IMR-90 (cell line): ENCODE data around the gene CERS1.

Experiments
- BHLHE40 ChIP-seq: fragments of 150-350 bp; IDR thresholded peaks from 2 replicates; pipeline ENCODE4 v1.6.1; 2016; ENCODE audit warnings: mild to moderate bottlenecking, low read depth, low read length
- CEBPB ChIP-seq: IDR thresholded peaks from 2 replicates; pipeline ENCODE4 v1.6.1; 2012; ENCODE audit warnings: low read depth, low read length, improper control_type of control experiment
- CHD1 ChIP-seq: IDR thresholded peaks from 2 replicates; pipeline ENCODE4 v1.6.1; 2012; ENCODE audit warnings: low read depth, low read length, improper control_type of control experiment
- CTCF ChIP-seq: conservative IDR thresholded peaks from 2 replicates; pipeline ENCODE4 v1.5.1; 2012; ENCODE audit warnings: mild to moderate bottlenecking, low read depth, low read length, improper control_type of control experiment
- FOS ChIP-seq: fragments of 150-350 bp; IDR thresholded peaks from 2 replicates; pipeline ENCODE4 v1.6.1; 2016; ENCODE audit warnings: low read depth, low read length
- MAFK ChIP-seq: IDR thresholded peaks from 2 replicates; pipeline ENCODE4 v1.6.1; 2012; ENCODE audit warnings: low read depth, low read length, improper control_type of control experiment
- MXI1 ChIP-seq: IDR thresholded peaks from 2 replicates; pipeline ENCODE4 v1.6.1; 2012; ENCODE audit warnings: low read depth, mild to moderate bottlenecking, low read length, moderate library complexity, borderline replicate concordance
- POLR2A ChIP-seq: IDR thresholded peaks from 2 replicates; pipeline ENCODE4 v1.6.1; 2012; ENCODE audit warnings: mild to moderate bottlenecking, low read depth, low read length
- RAD21 ChIP-seq: IDR thresholded peaks from 2 replicates; pipeline ENCODE4 v1.6.1; 2012; ENCODE audit warnings: low read length, improper control_type of control experiment
- RCOR1 ChIP-seq: IDR thresholded peaks from 2 replicates; pipeline ENCODE4 v1.6.1; 2012; ENCODE audit warnings: mild to moderate bottlenecking, low read length, improper control_type of control experiment; ENCODE audit not compliant: insufficient replicate concordance
- RFX5 ChIP-seq: IDR thresholded peaks from 2 replicates; pipeline ENCODE4 v1.8.0; 2012; ENCODE audit warnings: low read depth, mild to moderate bottlenecking, low read length, moderate library complexity
- SMC3 ChIP-seq: fragments of 150-350 bp; IDR thresholded peaks from 2 replicates; pipeline ENCODE4 v1.6.1; 2016; ENCODE audit warnings: low read depth, mild to moderate bottlenecking, antibody characterized with exemption, low read length, moderate library complexity
- USF2 ChIP-seq: fragments of 150-350 bp; IDR thresholded peaks from 2 replicates; pipeline ENCODE4 v1.6.1; 2017; ENCODE audit warnings: mild to moderate bottlenecking, antibody characterized with exemption, low read length, low read depth

DNA sequence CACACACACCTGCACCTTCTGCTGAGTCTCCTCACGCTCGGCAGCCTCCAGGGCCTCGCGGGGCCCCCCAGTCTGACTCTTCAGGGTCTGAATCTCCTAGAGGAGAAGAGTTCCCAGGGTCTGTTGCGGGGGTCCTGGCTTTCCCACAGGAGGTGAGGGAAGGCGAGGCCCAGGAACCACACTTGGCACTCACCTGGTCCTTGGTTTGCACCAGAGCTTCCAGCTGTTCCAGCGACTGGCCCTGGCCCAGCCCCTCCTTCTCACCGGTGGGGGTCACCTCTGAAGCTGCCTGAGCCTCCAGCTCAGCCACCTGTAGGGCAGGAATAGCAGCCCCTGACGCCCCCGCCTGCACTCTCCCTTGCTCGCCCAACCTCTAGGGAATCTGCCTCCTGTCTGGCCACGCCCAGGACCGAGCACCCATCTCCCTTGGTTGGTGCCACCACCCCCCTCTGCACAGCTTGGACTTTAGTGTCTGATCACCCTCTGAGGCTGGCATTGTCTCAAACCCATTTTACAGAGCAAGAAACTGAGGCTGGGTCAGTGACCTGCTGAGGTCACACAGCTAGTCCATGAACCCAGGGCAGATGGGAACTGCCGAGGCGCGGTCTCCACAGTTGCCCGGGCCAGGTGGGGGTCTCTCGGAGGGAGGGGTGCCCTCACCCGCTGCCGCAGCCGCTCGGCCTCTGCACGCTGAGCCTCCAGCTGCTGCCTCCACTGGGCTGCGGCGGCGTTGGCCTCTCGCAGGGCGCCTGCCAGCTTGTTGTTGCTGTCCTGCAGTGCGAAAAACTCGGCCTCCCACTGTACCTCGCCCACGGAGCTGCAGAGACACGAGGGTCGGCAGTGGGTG lies 35.6 kb upstream of the CERS1 start:
- TF ChIP-seq CHD1: no peak
- TF ChIP-seq CTCF: no peak
- no peak for TF ChIP-seq POLR2A
- TF ChIP-seq MAFK: no peak
- TF ChIP-seq USF2: no peak
- no peak for TF ChIP-seq BHLHE40
- TF ChIP-seq FOS: no peak
- TF ChIP-seq MXI1: no peak
- TF ChIP-seq RFX5: no peak
- no peak for TF ChIP-seq RAD21
- no peak for TF ChIP-seq SMC3
- TF ChIP-seq CEBPB: no peak
- TF ChIP-seq RCOR1: no peak
